Measurements from ENCODE around the gene VPREB1.
"Not testable (repeated sequence)": the region's sequence is repeated elsewhere in the genome, so short reads cannot be mapped to it uniquely, and the experiment has no call there.

The VPREB1 gene

DNA sequence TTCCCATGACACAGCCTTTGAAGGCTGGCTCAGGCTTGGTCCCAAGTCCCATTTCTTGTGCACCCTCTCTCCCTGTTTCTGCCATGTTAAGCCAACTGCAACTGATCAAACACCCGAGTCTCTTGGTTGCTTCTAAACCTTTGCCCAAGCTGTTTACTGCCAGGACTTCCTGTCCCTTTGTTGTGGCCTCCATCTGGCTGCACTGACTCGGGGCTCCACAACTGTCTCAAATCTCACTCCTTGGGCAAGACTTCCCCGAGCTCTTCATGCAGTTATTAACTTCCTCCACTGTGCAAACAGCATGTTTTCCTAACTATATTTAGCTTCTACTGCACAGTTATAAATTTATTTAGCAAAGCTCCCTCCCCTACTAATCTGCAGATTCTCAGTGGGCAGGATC, 4.3 kb downstream of the VPREB1 start:
- no peak for DNase-seq

DNA sequence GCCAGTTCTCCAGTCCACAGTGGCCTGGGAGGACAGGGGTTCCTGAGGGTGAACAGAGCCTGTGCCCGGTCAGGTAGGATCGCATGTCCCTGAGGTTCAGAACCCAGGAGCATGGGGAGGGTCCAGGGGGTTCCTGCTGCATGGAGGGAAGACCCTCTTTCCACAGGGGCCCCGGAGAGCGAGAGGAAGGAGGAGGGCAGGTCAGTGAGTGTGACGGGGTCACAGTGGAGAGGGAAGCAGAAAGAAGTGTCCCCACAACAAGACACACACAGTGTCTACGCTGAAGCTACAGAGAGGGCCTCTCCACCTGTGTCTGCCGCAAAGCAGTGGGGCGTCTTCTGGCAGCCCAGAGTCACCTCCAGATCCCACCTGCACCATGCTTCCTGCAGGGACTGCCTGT, 6.1 kb downstream of the VPREB1 start:
- not testable (repeated sequence) for DNase-seq

DNA sequence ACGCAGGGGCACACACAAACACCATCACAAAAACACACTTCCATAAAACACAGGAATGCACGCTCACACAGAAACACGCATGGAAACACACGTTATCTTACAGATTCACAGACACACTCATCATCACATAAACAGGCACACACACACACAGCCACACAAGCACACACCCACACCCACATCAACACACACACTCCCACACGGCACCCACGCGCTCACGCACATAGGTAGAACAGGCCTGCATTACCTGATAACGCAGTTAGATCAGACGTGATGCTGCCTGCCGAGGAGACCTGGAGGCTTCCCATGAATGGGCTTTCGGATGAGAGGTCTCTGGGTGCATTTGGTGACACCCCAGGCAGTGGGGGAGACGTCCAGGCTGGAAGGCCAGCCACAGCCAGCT, 11.5 kb downstream of the VPREB1 start:
- not testable (repeated sequence) for DNase-seq

DNA sequence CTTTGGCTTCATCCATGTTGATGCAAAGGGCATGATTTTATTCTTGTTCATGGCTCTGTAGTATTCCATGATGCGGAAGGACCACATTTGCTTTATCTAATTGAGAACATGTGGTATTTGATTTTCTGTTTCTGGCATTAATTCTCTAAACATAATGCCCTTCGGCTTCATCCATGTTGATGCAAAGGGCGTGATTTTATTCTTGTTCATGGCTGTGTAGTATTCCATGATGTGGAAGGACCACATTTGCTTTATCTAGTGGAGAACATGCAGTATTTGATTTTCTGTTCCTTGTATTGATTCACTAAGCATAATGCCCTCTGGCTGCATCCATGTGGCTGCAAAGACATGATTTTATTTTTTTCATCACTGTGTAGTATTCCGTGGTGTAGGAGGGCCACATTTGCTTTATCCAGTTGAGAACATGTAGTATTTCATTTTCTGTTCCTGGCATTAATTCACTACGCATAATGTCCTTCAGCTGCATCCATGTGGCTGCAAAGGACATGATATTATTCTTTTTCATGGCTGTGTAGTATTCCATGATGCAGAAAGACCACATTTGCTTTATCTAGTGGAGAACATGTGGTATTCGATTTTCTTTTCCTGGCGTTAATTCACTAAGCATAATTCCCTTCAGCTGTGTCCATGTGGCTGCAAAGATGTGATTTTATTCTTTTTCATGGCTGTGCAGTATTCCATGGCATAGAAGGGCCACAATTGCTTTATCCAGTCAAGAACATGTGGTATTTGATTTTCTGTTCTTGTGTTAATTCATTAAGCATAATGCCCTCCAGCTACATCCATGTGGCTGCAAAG, 14.2 kb downstream of the VPREB1 start:
- not testable (repeated sequence) for DNase-seq

GRCh38 chr22:22260169-22260568, 15.6 kb downstream of the VPREB1 start:
- not testable (repeated sequence) for DNase-seq

DNA sequence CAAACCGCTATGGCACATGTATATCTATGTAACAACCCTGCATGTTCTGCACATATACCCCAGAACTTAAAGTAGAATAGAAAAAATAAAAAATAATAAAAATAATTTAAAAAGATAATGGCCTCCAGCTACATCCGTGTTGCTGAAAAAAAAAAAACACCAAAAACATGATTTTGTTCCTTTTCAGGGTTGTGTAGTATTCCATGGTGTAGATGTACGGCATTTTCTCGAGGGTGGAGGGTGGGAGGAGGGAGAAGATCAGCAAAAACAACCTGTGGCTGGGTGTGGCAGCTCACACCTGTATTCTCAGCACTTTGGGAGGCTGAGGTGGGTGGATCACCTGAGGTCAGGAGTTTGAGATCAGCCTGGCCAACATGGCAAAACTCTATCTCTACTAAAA, 16.0 kb downstream of the VPREB1 start:
- DNase-seq = not testable (repeated sequence)

DNA sequence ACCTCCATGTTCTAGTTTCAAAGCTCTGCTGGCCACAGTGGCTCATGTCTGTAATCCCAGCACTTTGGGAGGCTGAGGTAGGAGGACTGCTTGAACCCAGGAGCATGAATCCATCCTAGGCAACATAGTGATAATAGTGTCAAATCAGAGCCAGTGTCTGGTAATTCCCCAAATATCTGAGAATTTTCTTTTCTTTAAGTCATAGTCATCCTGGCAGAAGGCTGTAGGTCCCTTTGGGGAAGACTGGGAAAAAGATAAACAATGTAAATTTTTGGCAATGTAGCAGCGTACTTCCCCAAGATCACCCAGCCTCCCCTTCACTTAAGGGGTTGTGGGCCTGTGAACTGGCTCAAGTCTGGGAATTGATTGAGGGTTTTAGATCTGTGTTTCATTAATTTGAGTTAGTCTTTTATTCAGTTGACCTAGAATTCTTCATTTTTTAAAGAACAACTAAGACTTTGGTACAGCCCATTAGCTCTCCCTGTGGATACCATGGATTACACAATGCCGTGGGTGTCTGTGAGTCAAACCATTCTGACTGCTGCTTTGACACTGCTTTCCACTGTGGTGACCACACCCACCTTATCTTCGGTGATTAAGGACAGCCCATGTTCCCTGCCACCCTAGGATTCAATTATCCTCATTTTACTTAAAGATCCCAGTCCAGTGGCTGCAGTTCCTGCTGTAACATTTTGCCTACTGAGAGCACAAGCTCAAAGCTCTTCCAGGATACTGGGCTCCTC, 17.9 kb downstream of the VPREB1 start:
- DNase-seq = not testable (repeated sequence)

- DNase-seq = not testable (repeated sequence)
Observed at GRCh38 chr22:22263823-22264222, 19.2 kb downstream of the VPREB1 start.

GRCh38 chr22:22270036-22270676, 25.6 kb downstream of the VPREB1 start:
- DNase-seq = not testable (repeated sequence)

DNA sequence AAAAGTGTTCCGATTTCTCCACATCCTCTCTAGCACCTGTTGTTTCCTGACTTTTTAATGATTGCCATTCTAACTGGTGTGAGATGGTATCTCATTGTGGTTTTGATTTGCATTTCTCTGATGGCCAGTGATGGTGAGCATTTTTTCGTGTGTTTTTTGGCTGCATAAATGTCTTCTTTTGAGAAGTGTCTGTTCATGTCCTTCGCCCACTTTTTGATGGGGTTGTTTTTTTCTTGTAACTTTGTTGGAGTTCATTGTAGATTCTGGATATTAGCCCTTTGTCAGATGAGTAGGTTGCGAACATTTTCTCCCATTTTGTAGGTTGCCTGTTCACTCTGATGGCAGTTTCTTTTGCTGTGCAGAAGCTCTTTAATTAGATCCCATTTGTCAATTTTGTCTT, 32.8 kb downstream of the VPREB1 start:
- DNase-seq = not testable (repeated sequence)

GRCh38 chr22:22284962-22285756, 40.6 kb downstream of the VPREB1 start:
- not testable (repeated sequence) for DNase-seq

GRCh38 chr22:22286390-22287105, 42.0 kb downstream of the VPREB1 start:
- not testable (repeated sequence) for DNase-seq

GRCh38 chr22:22287106-22287626, 42.6 kb downstream of the VPREB1 start:
- not testable (repeated sequence) for DNase-seq

GRCh38 chr22:22289666-22290065, 45.1 kb downstream of the VPREB1 start:
- DNase-seq = not testable (repeated sequence)

DNA sequence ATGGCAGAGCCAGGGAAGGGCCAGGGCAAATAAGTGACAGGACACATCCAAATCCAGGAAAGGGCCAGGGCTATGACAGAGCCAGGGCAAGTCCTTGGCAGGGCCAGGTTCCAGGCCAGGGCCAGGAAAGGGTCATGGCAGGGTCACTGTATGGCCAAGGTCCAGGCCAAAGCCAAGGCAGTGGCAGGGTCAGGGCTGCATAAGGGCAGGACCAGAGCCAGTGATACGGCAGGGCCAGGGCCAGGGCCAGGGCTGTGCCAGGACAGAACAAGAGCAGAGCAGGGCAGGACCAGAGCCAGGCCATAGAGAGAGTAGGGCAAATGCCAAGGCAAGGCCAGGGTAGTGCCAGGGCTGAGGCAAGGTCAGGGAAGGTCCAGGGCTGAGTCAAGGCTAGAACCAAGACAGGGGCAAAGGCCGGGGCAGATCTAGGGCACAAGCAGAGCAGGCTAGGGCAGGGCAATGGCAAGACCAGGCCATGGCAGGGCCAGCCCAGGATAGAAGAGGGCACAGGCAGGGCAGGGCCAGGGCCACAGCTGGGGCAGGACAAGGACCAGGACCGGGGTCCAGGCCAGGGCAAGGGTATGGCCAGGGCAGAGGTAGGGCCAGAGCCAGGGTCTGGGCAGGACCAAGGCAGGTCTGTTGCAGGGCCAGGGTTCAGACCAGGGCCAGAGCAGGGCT, 46.7 kb downstream of the VPREB1 start:
- DNase-seq = not testable (repeated sequence)

DNA sequence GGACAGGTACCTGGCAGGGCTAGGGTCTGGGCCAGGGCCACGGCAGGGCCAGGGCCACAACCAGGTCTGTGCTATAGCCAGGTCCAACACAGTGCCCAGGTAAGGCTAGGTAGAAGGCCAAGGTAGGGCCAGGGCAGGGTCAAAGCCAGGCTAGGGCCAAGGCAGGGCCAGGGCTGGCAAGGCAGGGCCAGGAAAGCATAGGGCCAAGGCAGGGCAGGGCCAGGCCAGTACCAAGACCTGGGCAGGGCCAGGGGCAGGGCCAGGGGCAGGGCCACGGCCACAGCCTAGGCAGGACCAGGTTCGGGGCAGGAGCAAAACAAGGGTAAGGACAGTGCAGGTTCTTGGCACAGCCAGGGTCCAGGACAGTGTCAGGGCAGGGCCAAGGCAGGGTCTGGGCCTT, 48.1 kb downstream of the VPREB1 start:
- not testable (repeated sequence) for DNase-seq

DNA sequence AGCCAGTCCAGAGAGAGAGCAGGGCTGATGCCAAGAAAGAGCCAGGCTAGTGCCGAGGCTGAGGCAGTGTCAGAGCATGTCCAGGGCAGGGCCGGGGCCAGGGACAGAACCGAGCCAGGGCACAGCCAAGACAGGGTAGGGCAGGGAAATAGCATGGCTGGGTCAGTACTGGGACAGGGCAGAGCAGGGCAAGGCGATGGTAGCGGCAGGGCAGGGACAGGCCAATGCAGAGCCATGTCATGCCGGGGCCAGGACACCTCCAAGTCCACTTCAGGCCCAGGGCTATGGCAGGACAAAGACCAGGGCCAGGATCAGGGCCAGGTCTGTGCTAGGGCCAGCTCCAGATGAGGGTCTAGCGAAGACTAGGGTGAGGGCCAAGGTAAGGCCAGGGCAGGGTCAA, 48.9 kb downstream of the VPREB1 start:
- not testable (repeated sequence) for DNase-seq

- DNase-seq = not testable (repeated sequence)
Observed at GRCh38 chr22:22294641-22295040, 50.1 kb downstream of the VPREB1 start.

Measured in stimulated activated CD4-positive, alpha-beta T cell treated with anti-CD3 and anti-CD28 coated beads, Interleukin-1b, Interleukin-23, amount 100 ng/mL, for 48 hours (primary cell).